HepG2 (cell line): ENCODE measurements around the gene TPRG1L. TPM values are rescaled to one million over a fixed set of nuclear protein-coding genes. Genes with fewer than 3 reads are reported as not detected.

Experiments used
- CBX2 ChIP-seq, 2 experiments: fragments of 200-600 bp in 1 of 2; sonication (generic); formaldehyde crosslinking in 1 of 2; IDR thresholded peaks; 2 replicates each; pipeline versions ENCODE4 v1.7.0 to v1.8.1; 2018 to 2022; ENCODE audit warnings: low read depth in 2 of 2, low read length in 1 of 2, mild to moderate bottlenecking in 1 of 2, missing genetic modification reagents in 1 of 2
- FOXJ3 ChIP-seq: sonication (generic); formaldehyde crosslinking; IDR thresholded peaks from 2 replicates; pipeline ENCODE4 v1.4.0; 2020; ENCODE audit warnings: missing genetic modification reagents, mild to moderate bottlenecking, borderline replicate concordance
- GTF2F1 ChIP-seq: fragments of 150-350 bp; IDR thresholded peaks from 2 replicates; pipeline ENCODE4 v1.6.1; 2014; ENCODE audit warnings: low read length
- KMT2A ChIP-seq: sonication (generic); formaldehyde crosslinking; IDR thresholded peaks from 2 replicates; pipeline ENCODE4 v1.4.0; 2020; ENCODE audit warnings: missing genetic modification reagents
- NR2F6 ChIP-seq, 2 experiments: IDR thresholded peaks; 2 replicates each; pipeline ENCODE4 v1.6.1; 2016; ENCODE audit warnings: antibody characterized with exemption in 1 of 2, mild to moderate bottlenecking in 1 of 2
- PAF1 ChIP-seq: IDR thresholded peaks from 2 replicates; pipeline ENCODE4 v1.6.1; 2016; ENCODE audit warnings: missing genetic modification reagents, missing compliant biosample characterization
- SIX4 ChIP-seq: sonication (generic); formaldehyde crosslinking; IDR thresholded peaks from 2 replicates; pipeline ENCODE4 v1.4.0; 2020; ENCODE audit warnings: missing genetic modification reagents
- SMAD3 ChIP-seq: sonication (generic); formaldehyde crosslinking; IDR thresholded peaks from 2 replicates; pipeline ENCODE4 v1.4.0; 2020; ENCODE audit warnings: missing genetic modification reagents
- ZNF292 ChIP-seq: sonication (generic); formaldehyde crosslinking; IDR thresholded peaks from 2 replicates; pipeline ENCODE4 v1.8.1; 2022; ENCODE audit warnings: mild to moderate bottlenecking, low read depth, missing genetic modification reagents, borderline replicate concordance
- polyA plus RNA-seq, 8 experiments: library from polyadenylated mRNA; depleted of rRNA in 3 of 8; stranded (reverse) in 7 of 8; unstranded in 1 of 8; fragments of >200 nt; fragmentation: Illumina TruSeq in 4 of 8; extraction: Trizol in 4 of 8; gene quantifications; 2 replicates each; pipeline versions ENCODE4 v1.2.1 to v1.2.3, GENCODE V29; 2011 to 2016; ENCODE audit warnings: low read depth in 4 of 8, missing spikeins in 1 of 8, mixed read lengths in 1 of 8; ENCODE audit not compliant: insufficient read depth in 1 of 8
- total RNA-seq, 5 experiments: library from RNA; depleted of rRNA; stranded (reverse); fragments of >200 nt; fragmentation: Illumina TruSeq; extraction: Trizol; gene quantifications; 2 replicates each; pipeline ENCODE4 v1.2.3, GENCODE V29; 2016; ENCODE audit warnings: low read depth in 1 of 5
- TF ChIP-seq, protein P1 (sequence below): sonication (generic); formaldehyde crosslinking; IDR thresholded peaks from 2 replicates; pipeline ENCODE4 v1.5.0; 2020; ENCODE audit warnings: mild to moderate bottlenecking, missing genetic modification reagents, borderline replicate concordance
- TF ChIP-seq, protein P2 (sequence below): sonication (generic); formaldehyde crosslinking; IDR thresholded peaks from one replicate; pipeline ENCODE4 v1.5.1; 2020; ENCODE audit warnings: mild to moderate bottlenecking, missing genetic modification reagents; ENCODE audit errors: not compliant biosample characterization
- TF ChIP-seq, protein P3 (sequence below): IDR thresholded peaks from 2 replicates; pipeline ENCODE4 v1.6.1; 2012; ENCODE audit warnings: low read depth, low read length, improper control_type of control experiment

Gene TPRG1L
- total and polyA plus RNA-seq, 2 of the 13 experiments (the other 11 are each of a cell fraction or from before 2014, with no cell fraction given): 21.3 to 37.4 TPM

DNA sequence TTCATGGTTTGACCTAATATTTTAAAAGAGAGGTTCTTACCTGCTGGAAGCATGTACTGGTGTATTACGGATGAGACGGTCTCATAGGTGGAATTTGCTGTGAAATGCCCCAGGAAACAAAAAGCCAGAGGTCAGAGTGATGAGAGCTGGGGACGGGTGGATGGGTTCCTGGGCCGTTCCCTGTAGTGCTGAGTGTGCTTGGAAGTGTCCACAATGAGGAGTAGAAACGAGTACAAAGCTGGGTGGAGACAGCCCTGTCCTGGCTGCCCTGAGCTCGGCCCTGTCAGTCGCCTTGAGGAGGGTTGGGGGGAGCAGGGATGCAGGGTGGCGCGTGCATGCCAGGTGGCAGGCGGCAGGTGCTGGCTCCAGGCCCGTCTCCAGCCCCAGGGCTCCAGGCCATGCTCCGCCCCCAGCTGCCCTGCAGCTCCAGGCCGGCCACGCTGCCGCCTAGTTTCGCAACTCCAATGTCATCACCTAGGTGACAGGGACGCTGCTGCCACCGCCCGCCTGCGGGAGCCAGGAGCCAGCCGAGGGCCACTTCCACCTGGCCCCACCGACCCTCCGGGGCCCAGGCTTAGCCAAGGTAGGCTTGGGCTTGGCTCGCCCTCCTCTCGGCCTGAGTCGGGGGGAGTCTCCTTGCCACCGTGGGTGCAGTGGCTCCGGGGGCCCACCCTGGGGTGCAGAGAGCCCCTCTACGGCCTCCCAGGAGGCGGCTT is 43.9 kb downstream of the TPRG1L start (continued):
- TF ChIP-seq, protein P1, sequence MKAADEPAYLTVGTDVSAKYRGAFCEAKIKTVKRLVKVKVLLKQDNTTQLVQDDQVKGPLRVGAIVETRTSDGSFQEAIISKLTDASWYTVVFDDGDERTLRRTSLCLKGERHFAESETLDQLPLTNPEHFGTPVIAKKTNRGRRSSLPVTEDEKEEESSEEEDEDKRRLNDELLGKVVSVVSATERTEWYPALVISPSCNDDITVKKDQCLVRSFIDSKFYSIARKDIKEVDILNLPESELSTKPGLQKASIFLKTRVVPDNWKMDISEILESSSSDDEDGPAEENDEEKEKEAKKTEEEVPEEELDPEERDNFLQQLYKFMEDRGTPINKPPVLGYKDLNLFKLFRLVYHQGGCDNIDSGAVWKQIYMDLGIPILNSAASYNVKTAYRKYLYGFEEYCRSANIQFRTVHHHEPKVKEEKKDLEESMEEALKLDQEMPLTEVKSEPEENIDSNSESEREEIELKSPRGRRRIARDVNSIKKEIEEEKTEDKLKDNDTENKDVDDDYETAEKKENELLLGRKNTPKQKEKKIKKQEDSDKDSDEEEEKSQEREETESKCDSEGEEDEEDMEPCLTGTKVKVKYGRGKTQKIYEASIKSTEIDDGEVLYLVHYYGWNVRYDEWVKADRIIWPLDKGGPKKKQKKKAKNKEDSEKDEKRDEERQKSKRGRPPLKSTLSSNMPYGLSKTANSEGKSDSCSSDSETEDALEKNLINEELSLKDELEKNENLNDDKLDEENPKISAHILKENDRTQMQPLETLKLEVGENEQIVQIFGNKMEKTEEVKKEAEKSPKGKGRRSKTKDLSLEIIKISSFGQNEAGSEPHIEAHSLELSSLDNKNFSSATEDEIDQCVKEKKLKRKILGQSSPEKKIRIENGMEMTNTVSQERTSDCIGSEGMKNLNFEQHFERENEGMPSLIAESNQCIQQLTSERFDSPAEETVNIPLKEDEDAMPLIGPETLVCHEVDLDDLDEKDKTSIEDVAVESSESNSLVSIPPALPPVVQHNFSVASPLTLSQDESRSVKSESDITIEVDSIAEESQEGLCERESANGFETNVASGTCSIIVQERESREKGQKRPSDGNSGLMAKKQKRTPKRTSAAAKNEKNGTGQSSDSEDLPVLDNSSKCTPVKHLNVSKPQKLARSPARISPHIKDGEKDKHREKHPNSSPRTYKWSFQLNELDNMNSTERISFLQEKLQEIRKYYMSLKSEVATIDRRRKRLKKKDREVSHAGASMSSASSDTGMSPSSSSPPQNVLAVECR (CRISPR knock-in tag): peak; percentile 99
- TF ChIP-seq ZNF292 (CRISPR knock-in tag): peak; percentile 88
- no peak for TF ChIP-seq FOXJ3 (CRISPR knock-in tag)
- TF ChIP-seq, protein P2, sequence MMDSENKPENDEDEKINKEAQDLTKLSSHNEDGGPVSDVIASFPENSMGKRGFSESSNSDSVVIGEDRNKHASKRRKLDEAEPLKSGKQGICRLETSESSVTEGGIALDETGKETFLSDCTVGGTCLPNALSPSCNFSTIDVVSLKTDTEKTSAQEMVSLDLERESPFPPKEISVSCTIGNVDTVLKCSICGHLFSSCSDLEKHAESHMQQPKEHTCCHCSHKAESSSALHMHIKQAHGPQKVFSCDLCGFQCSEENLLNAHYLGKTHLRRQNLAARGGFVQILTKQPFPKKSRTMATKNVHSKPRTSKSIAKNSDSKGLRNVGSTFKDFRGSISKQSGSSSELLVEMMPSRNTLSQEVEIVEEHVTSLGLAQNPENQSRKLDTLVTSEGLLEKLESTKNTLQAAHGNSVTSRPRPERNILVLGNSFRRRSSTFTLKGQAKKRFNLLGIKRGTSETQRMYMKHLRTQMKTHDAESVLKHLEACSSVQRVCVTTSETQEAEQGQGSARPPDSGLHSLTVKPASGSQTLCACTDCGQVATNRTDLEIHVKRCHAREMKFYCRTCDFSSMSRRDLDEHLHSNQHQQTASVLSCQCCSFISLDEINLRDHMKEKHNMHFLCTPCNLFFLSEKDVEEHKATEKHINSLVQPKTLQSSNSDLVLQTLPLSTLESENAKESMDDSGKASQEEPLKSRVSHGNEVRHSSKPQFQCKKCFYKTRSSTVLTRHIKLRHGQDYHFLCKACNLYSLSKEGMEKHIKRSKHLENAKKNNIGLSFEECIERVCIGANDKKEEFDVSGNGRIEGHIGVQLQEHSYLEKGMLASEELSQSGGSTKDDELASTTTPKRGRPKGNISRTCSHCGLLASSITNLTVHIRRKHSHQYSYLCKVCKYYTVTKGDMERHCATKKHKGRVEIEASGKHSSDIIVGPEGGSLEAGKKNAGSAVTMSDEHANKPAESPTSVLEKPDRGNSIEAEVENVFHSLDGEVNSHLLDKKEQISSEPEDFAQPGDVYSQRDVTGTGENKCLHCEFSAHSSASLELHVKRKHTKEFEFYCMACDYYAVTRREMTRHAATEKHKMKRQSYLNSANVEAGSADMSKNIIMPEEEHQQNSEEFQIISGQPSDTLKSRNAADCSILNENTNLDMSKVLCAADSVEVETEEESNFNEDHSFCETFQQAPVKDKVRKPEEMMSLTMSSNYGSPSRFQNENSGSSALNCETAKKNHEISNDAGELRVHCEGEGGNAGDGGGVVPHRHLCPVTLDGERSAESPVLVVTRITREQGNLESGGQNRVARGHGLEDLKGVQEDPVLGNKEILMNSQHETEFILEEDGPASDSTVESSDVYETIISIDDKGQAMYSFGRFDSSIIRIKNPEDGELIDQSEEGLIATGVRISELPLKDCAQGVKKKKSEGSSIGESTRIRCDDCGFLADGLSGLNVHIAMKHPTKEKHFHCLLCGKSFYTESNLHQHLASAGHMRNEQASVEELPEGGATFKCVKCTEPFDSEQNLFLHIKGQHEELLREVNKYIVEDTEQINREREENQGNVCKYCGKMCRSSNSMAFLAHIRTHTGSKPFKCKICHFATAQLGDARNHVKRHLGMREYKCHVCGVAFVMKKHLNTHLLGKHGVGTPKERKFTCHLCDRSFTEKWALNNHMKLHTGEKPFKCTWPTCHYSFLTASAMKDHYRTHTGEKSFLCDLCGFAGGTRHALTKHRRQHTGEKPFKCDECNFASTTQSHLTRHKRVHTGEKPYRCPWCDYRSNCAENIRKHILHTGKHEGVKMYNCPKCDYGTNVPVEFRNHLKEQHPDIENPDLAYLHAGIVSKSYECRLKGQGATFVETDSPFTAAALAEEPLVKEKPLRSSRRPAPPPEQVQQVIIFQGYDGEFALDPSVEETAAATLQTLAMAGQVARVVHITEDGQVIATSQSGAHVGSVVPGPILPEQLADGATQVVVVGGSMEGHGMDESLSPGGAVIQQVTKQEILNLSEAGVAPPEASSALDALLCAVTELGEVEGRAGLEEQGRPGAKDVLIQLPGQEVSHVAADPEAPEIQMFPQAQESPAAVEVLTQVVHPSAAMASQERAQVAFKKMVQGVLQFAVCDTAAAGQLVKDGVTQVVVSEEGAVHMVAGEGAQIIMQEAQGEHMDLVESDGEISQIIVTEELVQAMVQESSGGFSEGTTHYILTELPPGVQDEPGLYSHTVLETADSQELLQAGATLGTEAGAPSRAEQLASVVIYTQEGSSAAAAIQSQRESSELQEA (CRISPR knock-in tag): no peak
- peak; percentile 72 for TF ChIP-seq KMT2A
- no peak for TF ChIP-seq SMAD3 (CRISPR knock-in tag)
- peak; percentile 36; the same call in 1 of the 2 replicates for TF ChIP-seq NR2F6 (IDR thresholded peaks at IDR 0.05)
- peak; percentile 90 for TF ChIP-seq NR2F6 (CRISPR knock-in tag; IDR thresholded peaks at IDR 0.05)
- no peak for TF ChIP-seq CBX2 (IDR thresholded peaks at IDR 0.05; ENCODE audit: low read depth, low read length)
- no peak for TF ChIP-seq CBX2 (CRISPR knock-in tag; IDR thresholded peaks at IDR 0.05; ENCODE audit: low read depth)
- TF ChIP-seq, protein P3, sequence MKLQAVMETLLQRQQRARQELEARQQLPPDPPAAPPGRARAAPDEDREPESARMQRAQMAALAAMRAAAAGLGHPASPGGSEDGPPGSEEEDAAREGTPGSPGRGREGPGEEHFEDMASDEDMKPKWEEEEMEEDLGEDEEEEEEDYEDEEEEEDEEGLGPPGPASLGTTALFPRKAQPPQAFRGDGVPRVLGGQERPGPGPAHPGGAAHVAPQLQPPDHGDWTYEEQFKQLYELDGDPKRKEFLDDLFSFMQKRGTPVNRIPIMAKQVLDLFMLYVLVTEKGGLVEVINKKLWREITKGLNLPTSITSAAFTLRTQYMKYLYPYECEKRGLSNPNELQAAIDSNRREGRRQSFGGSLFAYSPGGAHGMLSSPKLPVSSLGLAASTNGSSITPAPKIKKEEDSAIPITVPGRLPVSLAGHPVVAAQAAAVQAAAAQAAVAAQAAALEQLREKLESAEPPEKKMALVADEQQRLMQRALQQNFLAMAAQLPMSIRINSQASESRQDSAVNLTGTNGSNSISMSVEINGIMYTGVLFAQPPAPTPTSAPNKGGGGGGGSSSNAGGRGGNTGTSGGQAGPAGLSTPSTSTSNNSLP: no peak
- no peak for TF ChIP-seq GTF2F1
- TF ChIP-seq PAF1 (CRISPR knock-in tag): no peak
- TF ChIP-seq SIX4 (CRISPR knock-in tag): no peak
